ENCODE results near the gene CASP12. TPM values are rescaled to one million over a fixed set of nuclear protein-coding genes. Genes with fewer than 3 reads are reported as not detected.

CASP12 gene
- total RNA-seq, 2 experiments from 2014 or later = not detected

Other genes starting within 250 kb of the CASP12 start
- 100 to 1,000 TPM; 102 to 111 TPM for gene CASP4, start 70.1 kb upstream of the CASP12 start, total RNA-seq
- not detected for gene CASP5, start 124.7 kb upstream of the CASP12 start, total RNA-seq
- gene CASP1, start 136.7 kb upstream of the CASP12 start, total RNA-seq = 10 to 100 TPM; 87.6 to 97.8 TPM
- gene CARD16, start 146.9 kb upstream of the CASP12 start, total RNA-seq = 10 to 100 TPM; 70.8 to 73.9 TPM
- not detected for gene CARD18, start 241.3 kb upstream of the CASP12 start, total RNA-seq